WI38 (cell line): Measurements from ENCODE around the gene PCDHGA7.
"Not testable (repeated sequence)": the region's sequence is repeated elsewhere in the genome, so short reads cannot be mapped to it uniquely, and the experiment has no call there.

Source experiments
- H3K4me3 ChIP-seq: 2 replicates; pipeline ENCODE4 v1.5.1; 2011; ENCODE audit warnings: low read depth, mild to moderate bottlenecking, control low read depth, low read length
- CTCF ChIP-seq: IDR thresholded peaks from 2 replicates; pipeline ENCODE4 v1.5.1; 2012; ENCODE audit warnings: low read depth, mild to moderate bottlenecking, control low read depth, low read length

PCDHGA7 gene

GRCh38 chr5:141389153-141390042, 6.9 kb downstream of the PCDHGA7 start:
- no peak overlapping the region for H3K4me3 ChIP-seq
- TF ChIP-seq CTCF = no peak

- no peak for TF ChIP-seq CTCF
- H3K4me3 ChIP-seq = no peak within 1 kb of the TSS
Observed at GRCh38 chr5:141392429-141393198, 10.1 kb downstream of the PCDHGA7 start, which contains the start of gene PCDHGA8. PCDHGA8 (plus strand) TSS chr5:141392633; CDS start chr5:141392814, 181 bp downstream.

GRCh38 chr5:141393267-141393666, 10.7 kb downstream of the PCDHGA7 start:
- no peak for TF ChIP-seq CTCF

GRCh38 chr5:141394401-141395187, 12.1 kb downstream of the PCDHGA7 start:
- H3K4me3 ChIP-seq = not testable (repeated sequence)

More at GRCh38 chr5:141393267-141393666, 10.7 kb downstream of the PCDHGA7 start:
- no peak overlapping the region for H3K4me3 ChIP-seq

- TF ChIP-seq CTCF = peak; percentile 72
- H3K4me3 ChIP-seq = peak within 1 kb of the TSS; percentile 51
Observed at GRCh38 chr5:141397756-141398551, 15.4 kb downstream of the PCDHGA7 start, which contains the start of gene PCDHGB5. PCDHGB5 (plus strand) TSS chr5:141397947; CDS start chr5:141398128, 181 bp downstream.

- TF ChIP-seq CTCF = no peak
- H3K4me3 ChIP-seq = no peak overlapping the region
Observed at GRCh38 chr5:141398608-141399007, 16.1 kb downstream of the PCDHGA7 start.
